ENCODE measurements around the gene DCXR.

DCXR gene

DNA sequence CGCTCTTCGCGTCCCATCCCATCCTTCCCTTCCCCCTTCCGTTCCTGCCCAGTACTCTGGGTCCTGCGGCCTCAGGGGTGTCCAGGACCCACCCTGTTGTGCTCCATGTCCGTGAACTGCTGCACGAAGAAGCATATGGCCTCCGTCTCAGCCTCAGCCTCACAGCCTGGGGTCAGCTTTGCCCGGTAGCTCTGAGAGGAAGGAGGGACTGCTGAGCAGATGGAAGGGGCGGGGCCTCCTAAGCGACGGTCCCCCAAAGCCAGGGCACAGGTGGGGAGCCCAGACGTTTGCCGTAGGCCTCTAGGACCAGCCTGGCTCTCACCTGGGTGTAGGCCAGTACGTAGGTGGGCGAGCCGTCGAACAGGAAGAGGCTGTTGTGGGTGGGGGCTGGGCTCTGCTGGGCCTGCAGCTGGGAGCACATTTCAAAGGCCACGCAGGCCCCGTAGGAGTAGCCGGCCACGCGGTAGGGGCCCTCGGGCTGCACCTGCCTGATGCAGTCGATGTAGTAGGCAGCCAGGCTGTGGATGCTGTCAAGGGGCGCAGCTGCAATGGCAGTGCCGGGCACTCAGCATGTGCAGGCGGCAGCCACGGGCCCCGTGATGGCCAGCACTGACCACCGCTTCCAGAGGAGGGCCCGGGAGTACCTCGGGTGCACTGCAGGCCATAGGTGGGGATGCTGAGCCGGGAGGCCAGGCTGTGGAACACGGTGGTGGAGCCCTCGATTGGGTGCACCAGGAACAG, 42.7 kb upstream of the DCXR start:
- H3K4me3 ChIP-seq (ENCODE audit: low read length) = no peak overlapping the region
- no peaks in the 10 kb centered on the region for H3K27me3 ChIP-seq (ENCODE audit: control insufficient read depth, insufficient read depth, low read length)
- no peaks in the 10 kb centered on the region for H3K4me1 ChIP-seq (ENCODE audit: control insufficient read depth, insufficient read depth, low read length)
- no peaks in the 10 kb centered on the region for H3K9me3 ChIP-seq (replicated peaks; ENCODE audit: low read length)
- no peak overlapping the region for H3K9ac ChIP-seq (ENCODE audit: low read depth, low read length)
- H3K4me2 ChIP-seq (ENCODE audit: low read length) = no peak overlapping the region
- H3K36me3 ChIP-seq (ENCODE audit: insufficient read depth, low read length) = peaks cover 64% of the 10 kb centered on the region

DNA sequence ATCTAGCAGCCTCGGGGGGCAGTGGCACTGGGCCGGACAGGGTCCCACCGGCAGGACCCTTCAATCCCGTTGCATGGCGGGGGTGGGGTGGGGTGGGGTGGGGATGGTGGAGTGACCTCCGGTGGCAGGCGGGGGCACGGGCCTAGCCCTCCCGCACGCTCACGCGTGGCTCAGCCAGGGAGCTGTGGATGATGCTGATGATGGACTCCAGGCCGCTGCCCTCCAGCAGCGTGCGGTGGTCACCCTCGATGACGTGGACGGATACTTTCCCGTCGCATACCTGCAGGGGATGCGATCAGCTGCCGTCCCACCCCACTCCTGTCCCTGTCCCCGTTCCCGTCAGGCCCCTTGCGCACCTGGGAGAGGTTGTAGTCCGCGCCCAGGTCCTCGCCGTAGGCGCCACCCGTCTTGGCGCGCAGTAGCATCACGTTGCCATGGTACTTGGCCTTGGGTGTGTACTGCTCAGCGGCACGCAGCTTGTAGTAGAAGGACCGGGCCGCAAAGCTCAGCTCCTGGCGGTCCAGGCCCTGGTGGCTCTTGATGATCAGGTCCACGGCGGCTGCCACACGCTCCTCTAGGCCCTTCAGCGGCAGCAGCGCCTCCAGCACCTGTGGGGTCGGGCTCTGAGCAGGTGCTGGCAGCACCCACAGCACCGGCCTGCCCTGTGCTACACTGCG, 41.6 kb upstream of the DCXR start:
- no peaks in the 10 kb centered on the region for H3K4me1 ChIP-seq (ENCODE audit: control insufficient read depth, insufficient read depth, low read length)
- H3K36me3 ChIP-seq (ENCODE audit: insufficient read depth, low read length) = peaks cover 59% of the 10 kb centered on the region
- no peak overlapping the region for H3K4me3 ChIP-seq (ENCODE audit: low read length)

DNA sequence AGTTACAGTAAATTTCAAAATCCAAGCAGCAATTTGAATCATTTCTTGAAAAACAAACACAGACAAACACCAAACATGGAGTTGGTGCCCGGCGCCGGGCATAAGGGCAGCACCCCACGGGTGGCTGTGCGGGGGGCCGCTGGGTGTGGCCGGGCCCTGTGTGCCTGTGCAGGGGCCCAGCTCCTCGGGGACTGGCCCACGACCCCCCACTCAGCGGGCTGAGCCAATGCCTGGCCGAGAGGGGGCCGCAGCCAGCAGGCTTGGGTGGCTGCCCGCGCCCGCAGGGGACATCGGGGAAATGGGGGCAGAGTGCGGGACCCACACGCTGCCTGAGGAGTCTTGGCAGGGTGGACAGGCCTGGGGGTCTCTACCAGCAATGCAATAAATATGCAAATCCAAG, 40.9 kb upstream of the DCXR start:
- Histone ChIP-seq H3K27me3 (ENCODE audit: control insufficient read depth, insufficient read depth, low read length) (no peaks in the 10 kb centered on the region), H3K9me3 (replicated peaks; ENCODE audit: low read length) (no peaks in the 10 kb centered on the region), H3K4me2 (ENCODE audit: low read length) (no peak overlapping the region), H3K36me3 (ENCODE audit: insufficient read depth, low read length) (peaks cover 53% of the 10 kb centered on the region), H3K4me3 (ENCODE audit: low read length) (no peak overlapping the region), H3K4me1 (ENCODE audit: control insufficient read depth, insufficient read depth, low read length) (no peaks in the 10 kb centered on the region), H3K9ac (ENCODE audit: low read depth, low read length) (no peak overlapping the region)

More for the DNA sequence above, 41.6 kb upstream of the DCXR start:
- Histone ChIP-seq H3K9me3 (replicated peaks; ENCODE audit: low read length) (no peaks in the 10 kb centered on the region), H3K4me2 (ENCODE audit: low read length) (no peak overlapping the region), H3K9ac (ENCODE audit: low read depth, low read length) (no peak overlapping the region), H3K27me3 (ENCODE audit: control insufficient read depth, insufficient read depth, low read length) (no peaks in the 10 kb centered on the region)

DNA sequence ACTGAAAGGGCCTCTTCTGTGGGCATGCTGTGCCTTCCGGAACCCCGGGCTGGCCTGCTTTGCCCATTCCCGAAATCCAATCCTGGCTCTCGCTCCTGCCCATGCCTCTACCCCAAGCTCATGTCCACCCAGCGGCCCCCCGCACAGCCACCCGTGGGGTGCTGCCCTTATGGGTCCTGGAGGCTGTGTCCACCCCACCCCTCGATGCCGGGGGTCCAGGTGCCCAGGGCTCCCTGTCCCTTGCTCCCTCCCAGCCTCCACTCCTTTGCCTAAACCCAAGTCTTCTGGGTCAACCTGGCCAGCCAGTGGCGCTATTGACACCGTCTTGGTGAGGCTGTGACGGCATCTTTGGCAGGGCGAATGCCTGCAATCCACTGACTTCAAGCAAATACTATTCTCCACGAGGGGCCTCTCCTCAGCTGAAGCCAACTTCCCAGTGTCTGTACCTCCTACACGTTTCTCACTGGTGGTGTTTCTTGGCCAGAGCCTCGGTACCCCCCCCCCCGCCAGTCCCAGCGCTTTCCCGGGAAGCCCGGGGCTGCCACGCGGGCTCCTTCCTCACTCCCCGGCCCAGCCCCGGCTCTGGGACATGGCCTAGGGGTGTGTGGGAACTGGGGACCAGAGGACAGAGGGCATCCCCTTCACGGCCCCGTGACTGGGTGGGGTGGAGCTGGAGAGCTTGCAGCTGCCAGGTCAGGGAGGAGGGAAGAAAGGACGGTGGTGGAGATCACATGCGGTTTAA, 40.3 kb upstream of the DCXR start:
- no peaks in the 10 kb centered on the region for H3K4me1 ChIP-seq (ENCODE audit: control insufficient read depth, insufficient read depth, low read length)
- H3K36me3 ChIP-seq (ENCODE audit: insufficient read depth, low read length) = peaks cover 47% of the 10 kb centered on the region
- H3K9me3 ChIP-seq (replicated peaks; ENCODE audit: low read length) = no peaks in the 10 kb centered on the region

DNA sequence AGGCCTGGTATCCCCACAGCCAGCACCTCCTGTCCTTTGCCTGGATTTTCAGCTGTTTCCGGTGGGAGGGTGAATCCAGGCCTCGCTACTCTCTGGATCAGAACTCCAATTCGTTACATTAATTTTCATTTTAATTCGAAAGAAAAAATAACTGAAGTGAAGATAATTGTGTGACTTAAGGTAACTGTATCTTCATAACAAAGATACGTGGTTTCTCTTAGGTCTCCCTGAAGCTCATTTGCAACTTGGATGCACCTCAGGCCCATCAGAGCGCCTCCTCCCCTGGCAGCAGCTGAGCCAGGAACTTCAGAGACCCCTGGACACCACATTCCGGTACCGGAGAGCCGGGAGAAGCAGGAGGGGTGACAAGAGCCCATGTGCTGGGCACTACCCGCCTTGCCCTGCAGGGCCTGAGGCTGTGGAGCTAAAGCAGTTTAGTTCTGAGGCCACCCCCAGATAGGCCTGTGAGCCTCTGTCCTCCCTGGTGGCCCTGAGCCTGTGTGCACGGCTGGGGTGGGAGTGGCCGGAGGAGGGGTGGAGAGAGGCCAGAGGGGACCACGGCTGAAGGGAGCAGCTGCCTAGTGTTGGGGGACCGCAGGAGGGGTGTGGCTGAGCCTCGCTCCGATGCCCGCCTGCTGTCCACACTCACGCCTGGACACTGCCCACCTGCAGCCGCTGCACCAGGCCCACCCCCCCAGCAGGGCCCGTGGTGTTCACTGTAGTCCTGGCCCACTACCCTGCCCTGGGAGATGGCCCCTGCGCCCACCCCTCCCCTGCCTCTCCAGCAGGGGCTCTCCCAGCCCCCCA, 39.5 kb upstream of the DCXR start:
- Histone ChIP-seq H3K4me2 (ENCODE audit: low read length) (no peak overlapping the region), H3K27me3 (ENCODE audit: control insufficient read depth, insufficient read depth, low read length) (no peaks in the 10 kb centered on the region), H3K36me3 (ENCODE audit: insufficient read depth, low read length) (peaks cover 39% of the 10 kb centered on the region), H3K4me3 (ENCODE audit: low read length) (no peak overlapping the region), H3K9ac (ENCODE audit: low read depth, low read length) (no peak overlapping the region), H3K4me1 (ENCODE audit: control insufficient read depth, insufficient read depth, low read length) (no peaks in the 10 kb centered on the region), H3K9me3 (replicated peaks; ENCODE audit: low read length) (no peaks in the 10 kb centered on the region)

More for the DNA sequence above, 40.3 kb upstream of the DCXR start:
- no peak overlapping the region for H3K4me3 ChIP-seq (ENCODE audit: low read length)
- H3K9ac ChIP-seq (ENCODE audit: low read depth, low read length) = no peak overlapping the region
- no peaks in the 10 kb centered on the region for H3K27me3 ChIP-seq (ENCODE audit: control insufficient read depth, insufficient read depth, low read length)
- no peak overlapping the region for H3K4me2 ChIP-seq (ENCODE audit: low read length)

DNA sequence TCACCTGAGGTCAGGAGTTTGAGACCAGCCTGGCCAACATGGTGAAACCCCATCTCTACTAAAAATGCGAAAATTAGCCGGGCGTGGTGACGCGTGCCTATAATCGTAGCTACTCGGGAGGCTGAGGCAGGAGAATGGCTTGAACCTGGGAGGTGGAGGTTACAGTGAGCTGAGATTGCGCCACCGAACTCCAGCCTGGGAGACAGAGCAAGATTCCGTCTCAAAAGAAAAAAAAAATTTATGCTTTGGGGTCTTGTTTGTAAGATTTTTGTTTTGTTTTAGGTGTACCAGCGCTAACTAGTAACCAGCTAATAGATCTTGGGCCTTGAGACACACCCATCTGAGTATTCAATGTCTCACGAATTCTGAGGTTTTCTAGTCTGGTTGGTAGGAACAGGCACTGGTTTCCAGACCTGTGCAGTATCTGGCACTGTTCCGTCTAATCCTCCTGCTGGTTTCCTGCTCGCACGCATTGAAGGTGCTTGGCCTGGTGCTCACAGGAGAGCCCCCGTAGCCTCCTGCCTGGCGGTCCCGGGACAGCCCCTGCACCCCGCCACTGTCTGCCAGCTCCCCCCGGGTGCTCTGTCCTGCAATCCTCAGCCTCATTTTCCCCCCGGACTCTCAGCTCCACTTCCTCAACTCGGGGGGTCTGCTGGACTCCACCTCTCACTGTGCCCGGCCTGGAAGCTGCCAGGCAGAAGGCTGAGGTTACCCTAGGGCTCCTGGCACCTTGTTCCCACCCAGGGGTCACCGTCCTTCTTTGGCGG, 38.7 kb upstream of the DCXR start:
- no peak overlapping the region for H3K9ac ChIP-seq (ENCODE audit: low read depth, low read length)
- H3K4me2 ChIP-seq (ENCODE audit: low read length) = no peak overlapping the region
- no peaks in the 10 kb centered on the region for H3K27me3 ChIP-seq (ENCODE audit: control insufficient read depth, insufficient read depth, low read length)
- H3K4me1 ChIP-seq (ENCODE audit: control insufficient read depth, insufficient read depth, low read length) = no peaks in the 10 kb centered on the region
- H3K9me3 ChIP-seq (replicated peaks; ENCODE audit: low read length) = no peaks in the 10 kb centered on the region
- no peak overlapping the region for H3K4me3 ChIP-seq (ENCODE audit: low read length)
- H3K36me3 ChIP-seq (ENCODE audit: insufficient read depth, low read length) = peaks cover 34% of the 10 kb centered on the region

DNA sequence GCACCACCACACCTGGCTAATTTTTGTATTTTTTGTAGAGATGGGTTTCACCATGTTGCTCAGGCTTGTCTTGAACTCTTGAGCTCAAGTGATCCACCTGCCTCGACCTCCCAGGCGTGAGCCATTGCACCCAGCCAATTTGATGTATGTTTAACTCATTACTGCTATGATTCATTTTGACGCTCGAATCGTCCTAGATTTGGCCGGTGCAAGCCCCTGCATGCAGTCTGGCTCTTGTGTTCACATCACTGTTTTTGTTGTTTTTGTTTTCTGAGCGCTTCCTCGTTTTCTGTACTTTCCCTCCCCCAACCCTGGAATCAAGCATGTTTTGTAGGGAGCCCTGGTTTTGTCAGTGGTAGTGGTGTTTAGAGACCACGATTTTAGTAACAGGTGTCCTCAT, 35.9 kb upstream of the DCXR start:
- Histone ChIP-seq H3K36me3 (ENCODE audit: insufficient read depth, low read length) (peaks cover 12% of the 10 kb centered on the region), H3K27me3 (ENCODE audit: control insufficient read depth, insufficient read depth, low read length) (no peaks in the 10 kb centered on the region), H3K9me3 (replicated peaks; ENCODE audit: low read length) (no peaks in the 10 kb centered on the region), H3K4me3 (ENCODE audit: low read length) (no peak overlapping the region), H3K9ac (ENCODE audit: low read depth, low read length) (no peak overlapping the region), H3K4me1 (ENCODE audit: control insufficient read depth, insufficient read depth, low read length) (no peaks in the 10 kb centered on the region), H3K4me2 (ENCODE audit: low read length) (no peak overlapping the region)

DNA sequence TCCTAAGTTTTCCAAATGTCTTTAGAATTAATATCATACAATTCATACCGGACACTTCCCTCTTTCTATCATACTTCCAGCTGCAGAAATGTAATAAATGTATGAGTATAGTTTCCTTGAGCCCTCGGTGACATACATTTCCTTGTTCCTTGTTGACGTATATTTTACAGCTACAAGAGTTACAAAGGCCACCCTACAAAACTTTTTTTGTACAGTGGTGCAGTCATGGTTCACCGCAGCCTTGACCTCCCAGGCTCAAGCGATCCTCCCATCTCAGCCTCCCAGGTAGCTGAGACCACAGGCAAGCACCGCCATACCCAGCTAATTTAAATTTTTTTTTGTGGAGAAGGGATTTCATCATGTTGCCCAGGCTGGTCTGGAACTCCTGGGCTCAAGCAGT, 35.3 kb upstream of the DCXR start:
- peaks cover 6% of the 10 kb centered on the region for H3K36me3 ChIP-seq (ENCODE audit: insufficient read depth, low read length)
- H3K27me3 ChIP-seq (ENCODE audit: control insufficient read depth, insufficient read depth, low read length) = no peaks in the 10 kb centered on the region
- H3K4me3 ChIP-seq (ENCODE audit: low read length) = no peak overlapping the region
- no peaks in the 10 kb centered on the region for H3K9me3 ChIP-seq (replicated peaks; ENCODE audit: low read length)
- no peak overlapping the region for H3K9ac ChIP-seq (ENCODE audit: low read depth, low read length)
- no peaks in the 10 kb centered on the region for H3K4me1 ChIP-seq (ENCODE audit: control insufficient read depth, insufficient read depth, low read length)
- no peak overlapping the region for H3K4me2 ChIP-seq (ENCODE audit: low read length)

DNA sequence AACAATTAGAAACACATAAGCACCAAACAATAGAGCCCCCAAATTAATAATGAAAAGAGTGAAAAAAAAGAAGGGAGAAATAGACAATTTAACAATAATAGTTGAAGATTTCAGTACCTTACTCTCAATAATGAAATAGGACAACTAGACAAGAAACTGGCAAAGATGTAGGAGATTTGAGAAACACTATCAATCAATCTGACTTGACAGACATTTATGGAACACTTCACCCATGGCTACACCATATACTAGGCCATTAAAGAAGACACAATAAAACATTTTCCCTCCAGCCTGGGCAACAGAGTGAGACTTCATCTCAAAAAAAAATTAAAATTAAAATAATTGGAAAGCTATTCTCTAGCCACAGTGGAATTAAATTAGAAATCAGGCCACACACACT, 33.1 kb upstream of the DCXR start:
- H3K4me2 ChIP-seq (ENCODE audit: low read length) = no peak overlapping the region
- H3K36me3 ChIP-seq (ENCODE audit: insufficient read depth, low read length) = no peaks in the 10 kb centered on the region
- no peaks in the 10 kb centered on the region for H3K9me3 ChIP-seq (replicated peaks; ENCODE audit: low read length)
- no peaks in the 10 kb centered on the region for H3K27me3 ChIP-seq (ENCODE audit: control insufficient read depth, insufficient read depth, low read length)
- no peak overlapping the region for H3K4me3 ChIP-seq (ENCODE audit: low read length)
- H3K9ac ChIP-seq (ENCODE audit: low read depth, low read length) = no peak overlapping the region
- H3K4me1 ChIP-seq (ENCODE audit: control insufficient read depth, insufficient read depth, low read length) = peaks cover 8% of the 10 kb centered on the region

DNA sequence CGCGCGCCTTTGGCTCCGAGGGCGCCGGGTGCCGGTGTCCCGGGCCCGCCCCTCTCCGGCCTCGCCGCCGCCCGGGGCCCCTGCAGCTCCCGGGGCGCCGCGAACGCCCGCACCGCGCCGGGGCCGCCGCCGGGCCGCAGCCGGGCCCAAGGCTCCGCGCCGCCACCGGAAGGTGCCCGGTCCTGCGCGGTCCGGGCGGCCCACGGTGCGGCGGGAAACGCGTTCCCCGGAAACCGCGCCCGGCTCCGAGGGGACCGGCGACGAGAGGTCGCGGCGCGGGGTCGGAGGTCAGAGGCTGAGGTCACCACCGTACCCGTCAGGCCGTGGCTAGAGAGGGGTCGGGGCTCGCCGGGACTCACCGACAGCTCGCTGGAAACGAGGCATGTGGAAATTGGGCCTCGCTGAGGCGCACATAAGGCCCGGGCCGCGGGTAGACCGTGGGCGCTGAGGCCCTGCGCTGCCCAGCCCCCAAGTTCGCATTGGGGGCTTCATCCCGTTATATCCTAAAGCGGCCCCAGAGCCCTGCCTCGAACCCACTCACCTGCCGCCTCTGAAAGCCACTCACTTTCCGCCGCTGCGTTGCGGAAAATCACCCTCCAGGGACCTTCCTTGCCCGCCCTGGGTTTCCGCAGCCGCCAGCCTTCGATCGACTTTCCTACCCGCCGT, 28.3 kb upstream of the DCXR start, which contains the start of gene DUS1L:
Gene DUS1L, minus strand, starts transcription at position 167 of the 666 bp plus-strand sequence. CDS start 745 bp downstream, outside the sequence.
- Histone ChIP-seq H3K4me2 (ENCODE audit: low read length) (peak within 1 kb of the TSS; percentile 100), H3K9ac (ENCODE audit: low read depth, low read length) (peak within 1 kb of the TSS; percentile 97), H3K4me1 (ENCODE audit: control insufficient read depth, insufficient read depth, low read length) (peaks cover 21% of the 10 kb centered on the region), H3K9me3 (replicated peaks; ENCODE audit: low read length) (no peaks in the 10 kb centered on the region), H3K4me3 (ENCODE audit: low read length) (peak within 1 kb of the TSS; percentile 87), H3K36me3 (ENCODE audit: insufficient read depth, low read length) (peaks cover 15% of the 10 kb centered on the region), H3K27me3 (ENCODE audit: control insufficient read depth, insufficient read depth, low read length) (no peaks in the 10 kb centered on the region)
